ENCODE measurements around the gene BABAM2.

DNA sequence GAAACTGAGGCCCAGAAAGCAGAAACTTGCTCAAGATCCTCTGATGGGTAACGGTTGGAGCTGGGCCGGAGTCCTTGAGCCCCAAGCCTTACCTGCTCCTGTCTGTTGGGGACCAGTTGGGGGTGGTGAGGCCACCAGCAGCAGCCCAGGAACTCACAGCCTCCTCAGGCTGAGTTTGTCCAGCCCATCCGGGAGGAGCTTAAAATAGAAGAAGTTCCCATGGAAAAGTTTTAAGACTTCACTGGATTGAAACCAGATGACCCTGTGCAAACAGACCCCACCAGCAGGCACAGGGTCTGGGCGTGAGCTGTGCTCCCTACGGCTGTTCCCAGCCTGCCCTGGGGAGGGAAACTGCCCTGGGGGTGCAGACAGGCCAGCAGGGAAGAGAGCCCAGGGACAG, 461.6 kb downstream of the BABAM2 start:
- no peak for TF ChIP-seq CTCF (conservative IDR thresholded peaks at IDR 0.05; ENCODE audit: low read depth, low read length)
- TF ChIP-seq EZH2 (IDR thresholded peaks at IDR 0.05; ENCODE audit: low read length, unreplicated experiment) = no peak
- no peak for TF ChIP-seq EZH2phosphoT487 (IDR thresholded peaks at IDR 0.05; ENCODE audit: borderline replicate concordance, low read length)

All from PC-3 (cell line).